Epithelial cell of proximal tubule (primary cell): ENCODE data around the gene LEFTY2. TPM values are rescaled to one million over a fixed set of nuclear protein-coding genes. Genes with fewer than 3 reads are reported as not detected.
"Not testable (repeated sequence)": the region's sequence is repeated elsewhere in the genome, so short reads cannot be mapped to it uniquely, and the experiment has no call there.

Source experiments
- DNase-seq: peaks from one replicate; pipeline ENCODE4 v3.0.0-alpha.2; 2011; ENCODE audit warnings: low read depth
- H3K4me3 ChIP-seq: 2 replicates; pipeline ENCODE4 v1.5.1; 2011; ENCODE audit warnings: low read depth, mild to moderate bottlenecking, low read length
- total RNA-seq: library from RNA; depleted of rRNA; stranded (reverse); fragments of >200 nt; gene quantifications from 2 replicates; pipeline ENCODE4 v1.2.3, GENCODE V29; 2015
- TF ChIP-seq, protein P1 (sequence below): conservative IDR thresholded peaks from 2 replicates; pipeline ENCODE4 v1.5.1; 2012; ENCODE audit warnings: low read depth, mild to moderate bottlenecking, low read length

Gene LEFTY2
- 0.36 TPM in 1 of 2 replicates, not detected in the other for total RNA-seq

GRCh38 chr1:225941187-225941941 is at the start of gene LEFTY2:
Gene LEFTY2, minus strand, starts transcription at chr1:225941220. Its CDS starts 80 bp downstream, at chr1:225941140.
- no peak for DNase-seq
- TF ChIP-seq, protein P1, sequence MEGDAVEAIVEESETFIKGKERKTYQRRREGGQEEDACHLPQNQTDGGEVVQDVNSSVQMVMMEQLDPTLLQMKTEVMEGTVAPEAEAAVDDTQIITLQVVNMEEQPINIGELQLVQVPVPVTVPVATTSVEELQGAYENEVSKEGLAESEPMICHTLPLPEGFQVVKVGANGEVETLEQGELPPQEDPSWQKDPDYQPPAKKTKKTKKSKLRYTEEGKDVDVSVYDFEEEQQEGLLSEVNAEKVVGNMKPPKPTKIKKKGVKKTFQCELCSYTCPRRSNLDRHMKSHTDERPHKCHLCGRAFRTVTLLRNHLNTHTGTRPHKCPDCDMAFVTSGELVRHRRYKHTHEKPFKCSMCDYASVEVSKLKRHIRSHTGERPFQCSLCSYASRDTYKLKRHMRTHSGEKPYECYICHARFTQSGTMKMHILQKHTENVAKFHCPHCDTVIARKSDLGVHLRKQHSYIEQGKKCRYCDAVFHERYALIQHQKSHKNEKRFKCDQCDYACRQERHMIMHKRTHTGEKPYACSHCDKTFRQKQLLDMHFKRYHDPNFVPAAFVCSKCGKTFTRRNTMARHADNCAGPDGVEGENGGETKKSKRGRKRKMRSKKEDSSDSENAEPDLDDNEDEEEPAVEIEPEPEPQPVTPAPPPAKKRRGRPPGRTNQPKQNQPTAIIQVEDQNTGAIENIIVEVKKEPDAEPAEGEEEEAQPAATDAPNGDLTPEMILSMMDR, result no peak
- no peak within 1 kb of the TSS for H3K4me3 ChIP-seq

- no peak for DNase-seq
- TF ChIP-seq, protein P1, result peak; percentile 65
Measured at GRCh38 chr1:225987491-225988316, 46.7 kb upstream of the LEFTY2 start.

GRCh38 chr1:225981714-225982113 is 40.7 kb upstream of the LEFTY2 start:
- no peak overlapping the region for H3K4me3 ChIP-seq
- TF ChIP-seq, protein P1, result no peak
- DNase-seq, result no peak

More at GRCh38 chr1:225987491-225988316, 46.7 kb upstream of the LEFTY2 start:
- no peak overlapping the region for H3K4me3 ChIP-seq

DNA sequence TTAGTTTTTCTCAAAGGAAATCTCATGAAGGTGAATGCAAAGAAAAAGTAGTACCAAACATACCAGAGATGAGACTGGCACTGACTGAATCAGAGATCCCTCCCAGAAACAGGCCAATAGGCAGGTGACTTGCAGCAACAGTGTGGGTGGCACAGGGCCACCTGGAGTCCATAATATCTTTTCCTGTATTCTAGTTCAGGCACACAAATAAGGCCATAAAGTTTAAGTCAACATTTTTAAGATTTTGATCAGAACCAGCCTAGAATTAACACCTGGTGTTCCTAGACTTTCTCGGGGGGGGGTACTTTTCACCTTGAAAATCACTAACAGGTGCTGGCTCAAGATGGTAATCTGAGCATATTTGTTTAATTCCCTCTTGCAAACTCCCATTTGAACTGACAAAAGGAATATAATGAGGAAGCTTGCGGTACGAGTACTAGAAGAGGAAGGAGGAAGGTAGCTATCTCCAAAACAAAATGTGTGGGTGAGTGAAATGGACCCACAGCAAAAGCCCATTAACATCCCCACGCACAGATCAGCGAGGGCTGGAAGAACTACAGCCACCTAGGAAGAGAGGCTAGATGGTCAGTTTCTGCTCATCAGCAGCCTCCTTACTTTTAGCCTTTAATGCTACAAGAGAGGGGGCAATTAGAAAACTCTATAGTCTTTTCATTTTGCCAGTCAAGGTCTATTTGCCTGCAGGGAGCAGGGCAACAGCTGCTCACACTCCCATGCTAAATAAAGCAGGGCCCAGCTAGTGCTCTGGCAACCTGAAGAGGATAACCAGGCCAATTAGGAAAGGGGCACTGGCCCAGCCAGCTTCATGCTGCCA is 39.2 kb upstream of the LEFTY2 start:
- DNase-seq, result no peak
- TF ChIP-seq, protein P1, result no peak
- no peak overlapping the region for H3K4me3 ChIP-seq

- TF ChIP-seq, protein P1, result no peak
- H3K4me3 ChIP-seq, result no peak overlapping the region
- DNase-seq, result no peak
Measured at GRCh38 chr1:225979421-225979820, 38.4 kb upstream of the LEFTY2 start.

- TF ChIP-seq, protein P1, result no peak
- no peak overlapping the region for H3K4me3 ChIP-seq
- DNase-seq, result no peak
Measured at GRCh38 chr1:225977937-225978748, 37.1 kb upstream of the LEFTY2 start.

DNA sequence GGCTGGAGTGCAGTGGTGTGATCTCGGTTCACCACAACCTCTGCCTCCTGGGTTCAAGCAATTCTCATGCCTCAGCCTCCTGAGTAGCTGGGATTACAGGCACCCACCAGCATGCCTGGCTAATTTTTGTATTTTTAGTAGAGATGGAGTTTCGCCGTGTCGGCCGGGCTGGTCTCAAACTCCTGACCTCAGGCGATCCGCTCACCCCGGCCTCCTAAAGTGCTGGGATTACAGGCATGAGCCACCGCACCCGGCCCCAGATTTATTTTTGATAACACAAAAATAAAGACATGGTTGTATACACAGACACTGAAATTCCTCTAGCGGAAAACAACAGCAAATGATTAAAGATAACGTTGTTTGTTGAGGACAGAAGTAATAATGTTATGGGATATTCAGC is 34.1 kb upstream of the LEFTY2 start:
- DNase-seq, H3K4me3 ChIP-seq: not testable (repeated sequence)
